ENCODE data around the gene NOVA1. TPM values are rescaled to one million over a fixed set of nuclear protein-coding genes. Genes with fewer than 3 reads are reported as not detected.

The NOVA1 gene
- total RNA-seq, 1 donor from 2014 or later = 21.8 TPM

DNA sequence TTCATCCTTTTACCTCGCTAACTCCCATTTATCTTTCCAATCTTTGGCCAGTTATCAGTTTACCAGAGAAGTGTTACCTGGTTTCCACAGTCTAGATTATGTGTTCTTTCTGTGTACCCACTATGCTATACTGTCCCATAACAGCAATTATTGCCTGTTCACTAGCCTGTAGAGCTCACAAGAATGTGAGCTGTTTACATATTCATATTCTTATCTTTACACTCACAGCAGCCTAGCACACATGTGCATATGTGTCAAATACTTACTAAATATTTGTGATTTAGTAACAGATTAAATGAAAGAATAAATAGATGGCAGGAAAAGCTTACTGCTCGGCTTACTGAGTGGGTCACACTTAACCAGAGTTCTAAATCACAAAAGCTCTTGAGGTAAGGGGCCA, 97.8 kb downstream of the NOVA1 start:
- no peak for TF ChIP-seq CTCF (IDR thresholded peaks at IDR 0.05; ENCODE audit: unreplicated experiment)
- Mint-ChIP-seq H3K27me3 (ENCODE audit: unreplicated experiment) (no peaks in the 10 kb centered on the region), H3K4me1 (ENCODE audit: unreplicated experiment) (peaks cover 2% of the 10 kb centered on the region), H3K36me3 (ENCODE audit: low read depth, unreplicated experiment) (no peaks in the 10 kb centered on the region), H3K9me3 (ENCODE audit: unreplicated experiment) (no peaks in the 10 kb centered on the region), H3K4me3 (ENCODE audit: unreplicated experiment) (no peak overlapping the region), H3K27ac (ENCODE audit: unreplicated experiment) (no peak overlapping the region)
- DNase-seq (ENCODE audit: low spot score) = no peak

DNA sequence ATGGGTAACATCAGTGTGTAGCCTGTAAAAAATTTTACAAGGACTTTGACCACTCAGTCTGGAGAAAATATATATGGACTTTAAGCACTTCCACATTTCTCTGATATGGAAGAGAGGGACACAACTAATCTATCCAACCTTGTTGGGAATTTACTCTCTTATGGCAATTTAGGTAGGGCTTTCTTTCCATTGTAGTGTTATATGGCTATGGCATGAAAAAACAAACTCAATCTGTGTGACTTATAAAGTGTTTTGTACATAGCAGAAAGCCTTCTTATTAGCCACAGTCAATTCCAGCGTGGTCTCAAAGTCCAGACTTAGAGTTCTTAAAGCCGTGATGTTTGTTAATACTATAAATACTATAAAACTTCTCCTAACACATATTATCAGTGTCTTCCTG, 98.3 kb downstream of the NOVA1 start:
- DNase-seq (ENCODE audit: low spot score) = no peak
- Mint-ChIP-seq H3K36me3 (ENCODE audit: low read depth, unreplicated experiment) (no peaks in the 10 kb centered on the region), H3K27me3 (ENCODE audit: unreplicated experiment) (no peaks in the 10 kb centered on the region), H3K4me3 (ENCODE audit: unreplicated experiment) (no peak overlapping the region), H3K27ac (ENCODE audit: unreplicated experiment) (no peak overlapping the region), H3K4me1 (ENCODE audit: unreplicated experiment) (no peaks in the 10 kb centered on the region), H3K9me3 (ENCODE audit: unreplicated experiment) (no peaks in the 10 kb centered on the region)
- no peak for TF ChIP-seq CTCF (IDR thresholded peaks at IDR 0.05; ENCODE audit: unreplicated experiment)

- no peak for TF ChIP-seq CTCF (IDR thresholded peaks at IDR 0.05; ENCODE audit: unreplicated experiment)
- no peak for DNase-seq (ENCODE audit: low spot score)
- Mint-ChIP-seq H3K4me3 (ENCODE audit: unreplicated experiment) (no peak overlapping the region), H3K27ac (ENCODE audit: unreplicated experiment) (no peak overlapping the region), H3K9me3 (ENCODE audit: unreplicated experiment) (no peaks in the 10 kb centered on the region), H3K36me3 (ENCODE audit: low read depth, unreplicated experiment) (no peaks in the 10 kb centered on the region), H3K4me1 (ENCODE audit: unreplicated experiment) (no peaks in the 10 kb centered on the region), H3K27me3 (ENCODE audit: unreplicated experiment) (no peaks in the 10 kb centered on the region)
These were observed 110.9 kb downstream of the NOVA1 start for GRCh38 chr14:26486922-26487321.

- no peaks in the 10 kb centered on the region for H3K36me3 Mint-ChIP-seq (ENCODE audit: low read depth, unreplicated experiment)
- H3K4me1 Mint-ChIP-seq (ENCODE audit: unreplicated experiment) = no peaks in the 10 kb centered on the region
These were observed 113.3 kb downstream of the NOVA1 start for GRCh38 chr14:26484562-26484961.

DNA sequence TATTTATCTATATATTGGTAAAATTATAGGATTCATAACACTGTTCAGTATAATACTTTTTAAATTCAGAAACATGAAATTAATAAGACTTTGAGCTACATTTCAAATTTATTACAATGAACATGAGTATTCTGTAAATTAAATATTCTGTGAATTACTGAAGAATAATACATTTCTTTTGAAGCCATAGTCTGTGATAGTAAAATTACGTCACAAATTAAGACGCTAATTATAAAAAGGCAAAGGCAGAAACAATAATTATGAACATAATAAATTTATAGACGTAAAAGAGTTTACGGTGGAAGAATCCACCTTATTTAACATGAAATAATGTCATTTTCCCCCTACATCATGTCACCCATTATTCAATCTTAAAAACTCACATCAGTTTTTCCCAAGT, 118.9 kb downstream of the NOVA1 start:
- no peak for TF ChIP-seq CTCF (IDR thresholded peaks at IDR 0.05; ENCODE audit: unreplicated experiment)
- no peaks in the 10 kb centered on the region for H3K4me1 Mint-ChIP-seq (ENCODE audit: unreplicated experiment)
- no peak overlapping the region for H3K4me3 Mint-ChIP-seq (ENCODE audit: unreplicated experiment)
- no peaks in the 10 kb centered on the region for H3K9me3 Mint-ChIP-seq (ENCODE audit: unreplicated experiment)
- H3K27me3 Mint-ChIP-seq (ENCODE audit: unreplicated experiment) = peaks cover 2% of the 10 kb centered on the region
- H3K36me3 Mint-ChIP-seq (ENCODE audit: low read depth, unreplicated experiment) = no peaks in the 10 kb centered on the region
- DNase-seq (ENCODE audit: low spot score) = no peak
- H3K27ac Mint-ChIP-seq (ENCODE audit: unreplicated experiment) = no peak overlapping the region

More at GRCh38 chr14:26484562-26484961, 113.3 kb downstream of the NOVA1 start:
- Mint-ChIP-seq H3K27me3 (ENCODE audit: unreplicated experiment) (peaks cover 2% of the 10 kb centered on the region), H3K27ac (ENCODE audit: unreplicated experiment) (no peak overlapping the region), H3K4me3 (ENCODE audit: unreplicated experiment) (no peak overlapping the region), H3K9me3 (ENCODE audit: unreplicated experiment) (no peaks in the 10 kb centered on the region)
- no peak for DNase-seq (ENCODE audit: low spot score)
- TF ChIP-seq CTCF (IDR thresholded peaks at IDR 0.05; ENCODE audit: unreplicated experiment) = no peak

All from endothelial cell (in vitro differentiated cells).